Lower lobe of right lung (tissue), 2 donors: ENCODE data around the gene NRXN2. TPM values are rescaled to one million over a fixed set of nuclear protein-coding genes. Genes with fewer than 3 reads are reported as not detected.
A peak's percentile ranks its signal among the peaks of the same experiment; 100 is the strongest.

Source experiments
- ATAC-seq, 2 donors: fragments of 200-7000 bp; cut with Tn5 transposase; one replicate each; pipeline ENCODE4 v1.9.1; 2020 to 2022; ENCODE audit warnings: mild to moderate bottlenecking in 2 of 2, moderate library complexity in 2 of 2
- DNase-seq: peaks from one replicate; pipeline ENCODE4 v3.0.0-alpha.2; 2020
- H3K27ac ChIP-seq: fragments of 200-600 bp; one replicate; pipeline ENCODE4 v1.8.0; 2022
- H3K27me3 ChIP-seq: fragments of 200-600 bp; one replicate; pipeline ENCODE4 v1.8.0; 2022; ENCODE audit warnings: low read depth
- H3K36me3 ChIP-seq: fragments of 200-600 bp; one replicate; pipeline ENCODE4 v1.8.0; 2022; ENCODE audit warnings: mild to moderate bottlenecking
- H3K4me1 ChIP-seq: fragments of 200-600 bp; one replicate; pipeline ENCODE4 v1.8.0; 2022
- H3K4me3 ChIP-seq: fragments of 200-600 bp; one replicate; pipeline ENCODE4 v1.8.0; 2022; ENCODE audit warnings: mild to moderate bottlenecking
- H3K9me3 ChIP-seq: fragments of 200-600 bp; one replicate; pipeline ENCODE4 v1.8.0; 2022
- intact Hi-C: fragments of 100-400 bp; cut with DNase I; formaldehyde crosslinking; loops from one replicate; pipeline ENCODE4 v1.11.0; 2022
- total RNA-seq: library from RNA; stranded (reverse); fragmentation: NEBNext Ultra II Directional; extraction: Animal tissue kit (Norgen Biotek cat#: 25700); gene quantifications from one replicate; pipeline ENCODE4 v1.2.1, GENCODE V29; 2021
- TF ChIP-seq, protein P1 (sequence below): fragments of 200-600 bp; IDR thresholded peaks from one replicate; pipeline ENCODE4 v1.8.0; 2022; ENCODE audit warnings: antibody characterized with exemption, mild to moderate bottlenecking
- donor health status: DM: no; HTN: yes; CAD: no; lungs with severe emphysema.

NRXN2 gene
- total RNA-seq, 1 donor from 2014 or later: 1.7 TPM

DNA sequence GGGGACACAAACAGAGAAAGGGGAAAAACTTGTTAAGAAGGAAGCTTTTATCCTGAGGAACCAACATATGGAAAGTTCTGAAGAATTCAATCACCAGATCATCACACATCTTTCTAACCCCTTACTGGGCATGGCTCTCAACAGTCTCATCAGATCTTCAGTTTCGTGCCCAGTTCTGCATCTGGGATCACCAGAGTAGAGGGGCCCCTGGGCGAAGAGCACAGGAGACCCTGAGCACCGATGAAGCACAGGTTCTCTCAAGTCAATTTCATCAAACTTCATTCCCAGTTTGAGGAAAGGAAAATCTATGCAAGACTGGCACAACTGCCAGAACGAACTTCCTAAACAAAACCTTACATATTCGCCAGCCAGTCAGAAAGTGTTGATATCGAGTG is 45.3 kb upstream of the NRXN2 start:
- Histone ChIP-seq H3K4me3 (no peak overlapping the region), H3K9me3 (no peaks in the 10 kb centered on the region), H3K4me1 (peaks cover 51% of the 10 kb centered on the region), H3K27ac (no peak overlapping the region), H3K27me3 (no peaks in the 10 kb centered on the region), H3K36me3 (peaks cover 100% of the 10 kb centered on the region)
- TF ChIP-seq, protein P1, sequence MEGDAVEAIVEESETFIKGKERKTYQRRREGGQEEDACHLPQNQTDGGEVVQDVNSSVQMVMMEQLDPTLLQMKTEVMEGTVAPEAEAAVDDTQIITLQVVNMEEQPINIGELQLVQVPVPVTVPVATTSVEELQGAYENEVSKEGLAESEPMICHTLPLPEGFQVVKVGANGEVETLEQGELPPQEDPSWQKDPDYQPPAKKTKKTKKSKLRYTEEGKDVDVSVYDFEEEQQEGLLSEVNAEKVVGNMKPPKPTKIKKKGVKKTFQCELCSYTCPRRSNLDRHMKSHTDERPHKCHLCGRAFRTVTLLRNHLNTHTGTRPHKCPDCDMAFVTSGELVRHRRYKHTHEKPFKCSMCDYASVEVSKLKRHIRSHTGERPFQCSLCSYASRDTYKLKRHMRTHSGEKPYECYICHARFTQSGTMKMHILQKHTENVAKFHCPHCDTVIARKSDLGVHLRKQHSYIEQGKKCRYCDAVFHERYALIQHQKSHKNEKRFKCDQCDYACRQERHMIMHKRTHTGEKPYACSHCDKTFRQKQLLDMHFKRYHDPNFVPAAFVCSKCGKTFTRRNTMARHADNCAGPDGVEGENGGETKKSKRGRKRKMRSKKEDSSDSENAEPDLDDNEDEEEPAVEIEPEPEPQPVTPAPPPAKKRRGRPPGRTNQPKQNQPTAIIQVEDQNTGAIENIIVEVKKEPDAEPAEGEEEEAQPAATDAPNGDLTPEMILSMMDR: no peak
- DNase-seq (no peak), ATAC-seq (no peak)
- intact Hi-C loops: no loop called here

DNA sequence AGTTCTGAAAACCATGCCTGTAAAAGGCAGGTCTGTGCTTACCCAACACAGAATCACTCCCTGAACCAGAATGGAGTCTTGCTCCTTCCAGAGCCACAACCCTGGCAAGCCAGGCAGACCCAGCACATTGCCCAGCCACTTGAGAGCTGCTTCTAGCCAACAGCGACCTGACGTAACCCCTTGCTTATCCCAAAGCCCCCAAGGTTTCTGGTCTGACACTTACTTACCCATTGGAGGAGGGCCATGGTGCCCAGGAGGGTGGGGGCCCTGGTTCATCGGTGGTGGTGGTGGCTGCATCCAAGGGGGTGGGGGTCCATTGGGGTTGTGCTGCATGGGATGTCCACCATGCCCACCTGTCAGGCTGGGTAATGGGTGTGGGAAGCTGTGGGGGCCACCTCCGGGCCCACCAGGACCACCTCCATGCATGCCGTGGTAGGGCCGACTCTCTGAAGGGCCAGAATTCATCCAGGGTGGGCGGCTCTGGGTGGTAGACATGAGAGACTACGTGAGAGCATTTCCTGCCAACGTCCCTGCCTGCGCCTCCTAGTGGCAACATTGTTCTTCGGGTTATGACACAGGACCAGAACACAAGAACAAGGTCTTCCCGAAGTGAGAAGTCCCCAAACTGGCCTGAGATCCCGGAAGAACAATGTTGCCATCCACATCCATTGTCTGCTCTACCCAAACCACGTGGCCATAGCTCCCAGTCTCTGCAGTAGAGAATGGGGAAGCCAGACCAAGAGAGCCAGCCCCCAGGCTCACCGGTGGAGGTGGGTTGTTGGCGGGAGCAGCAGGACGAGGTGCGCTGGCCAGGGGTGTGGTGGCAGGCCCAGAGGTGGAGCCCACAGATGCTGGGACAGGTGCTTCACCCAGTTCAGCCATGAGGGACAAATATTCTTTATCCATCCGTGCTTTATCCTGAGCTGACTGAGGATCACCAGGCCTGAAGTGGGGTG is 44.6 kb upstream of the NRXN2 start:
- peak overlapping the region; percentile 26 for H3K27ac ChIP-seq
- H3K9me3 ChIP-seq: no peaks in the 10 kb centered on the region
- DNase-seq (peak; percentile 76), ATAC-seq (peak; percentile 38 to 48)
- peaks cover 100% of the 10 kb centered on the region for H3K36me3 ChIP-seq
- no peak overlapping the region for H3K4me3 ChIP-seq
- intact Hi-C loops: no loop called here
- no peaks in the 10 kb centered on the region for H3K27me3 ChIP-seq
- peaks cover 50% of the 10 kb centered on the region for H3K4me1 ChIP-seq
- TF ChIP-seq, protein P1: peak; percentile 75

DNA sequence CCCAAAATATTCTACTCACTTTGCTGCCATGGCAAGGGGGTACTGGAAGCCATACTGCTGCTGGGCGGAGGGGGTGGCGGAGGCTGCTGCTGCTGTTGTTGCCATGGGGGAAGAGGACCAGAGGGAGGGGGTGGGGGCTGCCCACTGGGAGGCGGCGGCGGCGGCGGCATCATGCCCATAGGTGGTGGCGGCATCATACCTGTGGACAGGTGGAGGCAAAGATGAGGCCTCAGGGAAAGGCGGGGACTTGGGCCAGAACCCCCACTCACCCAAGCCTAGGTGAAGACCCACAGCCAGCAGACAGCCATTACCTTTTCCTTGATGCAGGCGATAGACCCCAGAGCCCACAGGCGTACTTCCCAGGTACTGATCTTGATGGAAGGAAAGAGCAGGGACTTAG is 43.9 kb upstream of the NRXN2 start:
- Histone ChIP-seq H3K4me1 (peaks cover 43% of the 10 kb centered on the region), H3K27ac (peak overlapping the region; percentile 26), H3K36me3 (peaks cover 100% of the 10 kb centered on the region), H3K27me3 (no peaks in the 10 kb centered on the region), H3K9me3 (no peaks in the 10 kb centered on the region), H3K4me3 (no peak overlapping the region)
- ATAC-seq (no peak), DNase-seq (no peak)
- TF ChIP-seq, protein P1: no peak
- intact Hi-C loops: no loop called here

DNA sequence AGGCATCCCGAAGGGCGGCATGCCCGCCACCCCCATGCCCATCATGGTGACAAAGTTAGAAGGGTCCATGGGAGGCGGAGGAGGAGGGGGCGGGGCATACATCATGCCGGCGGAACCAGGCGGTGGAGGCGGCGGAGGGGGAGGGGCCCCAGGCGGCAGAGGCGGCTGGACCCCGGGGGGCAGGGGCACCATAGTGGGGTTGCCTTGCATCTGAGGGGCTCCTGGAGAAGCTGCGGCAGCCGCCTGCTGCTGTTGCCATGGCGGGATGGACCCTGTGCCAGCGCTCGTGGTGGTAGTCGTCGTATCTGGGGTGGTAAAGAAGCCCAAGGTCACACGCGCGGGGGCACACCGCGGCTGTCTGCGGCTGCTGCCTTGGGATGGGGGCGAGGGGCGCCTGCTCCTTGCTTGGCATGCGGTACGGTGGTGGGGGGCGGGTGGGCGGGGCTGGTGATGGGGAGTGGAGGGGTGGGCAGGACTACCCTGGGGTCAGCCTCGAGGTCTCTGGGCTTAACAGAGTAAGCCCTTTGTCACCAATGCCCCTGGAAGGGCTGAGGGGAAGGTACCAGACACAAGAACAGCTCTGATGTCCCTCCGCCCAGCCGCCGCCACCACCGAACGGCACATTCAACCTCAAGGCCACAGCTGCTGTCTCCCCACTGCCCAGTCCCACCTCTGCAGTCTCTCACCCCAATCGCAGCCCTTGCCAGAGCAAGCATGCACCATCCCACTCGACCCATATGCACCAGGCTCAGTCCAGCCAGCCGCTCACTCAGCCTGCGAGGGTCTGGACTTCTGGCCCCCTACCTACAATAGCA is 43.1 kb upstream of the NRXN2 start:
- DNase-seq (no peak), ATAC-seq (peak in 1 of 2 donors; percentile 1)
- H3K36me3 ChIP-seq: peaks cover 92% of the 10 kb centered on the region
- no peaks in the 10 kb centered on the region for H3K27me3 ChIP-seq
- TF ChIP-seq, protein P1: no peak
- peaks cover 35% of the 10 kb centered on the region for H3K4me1 ChIP-seq
- no peak overlapping the region for H3K27ac ChIP-seq
- H3K9me3 ChIP-seq: no peaks in the 10 kb centered on the region
- no peak overlapping the region for H3K4me3 ChIP-seq
- intact Hi-C loops: no loop called here

DNA sequence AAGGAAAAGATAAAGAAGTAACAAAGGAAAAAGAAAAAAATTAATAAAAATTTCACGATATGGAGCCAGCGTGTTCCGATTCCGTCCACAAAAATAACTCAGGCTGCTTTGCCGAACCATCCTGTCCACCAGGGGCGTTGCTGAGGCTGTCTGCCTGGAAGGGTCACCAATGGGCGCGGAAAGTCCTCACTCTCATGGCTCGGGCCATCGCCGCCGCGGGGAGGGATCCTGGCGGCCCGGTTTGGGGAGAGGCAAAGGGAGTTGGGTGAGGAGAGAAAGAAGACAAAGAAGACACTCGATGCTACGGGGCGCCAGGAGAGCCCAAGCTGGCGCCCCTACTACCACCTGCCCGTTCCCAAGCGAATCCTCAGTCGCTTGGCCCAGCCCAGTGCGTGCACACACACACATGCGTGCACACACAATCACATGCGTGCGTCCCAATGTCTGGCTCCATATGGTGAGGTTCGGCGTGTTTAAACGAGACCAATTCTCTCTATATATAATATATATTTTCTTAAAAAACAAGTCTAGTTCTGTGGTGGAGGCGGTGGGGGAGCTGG is 42.4 kb upstream of the NRXN2 start:
- Histone ChIP-seq H3K4me1 (peaks cover 37% of the 10 kb centered on the region), H3K4me3 (no peak overlapping the region), H3K27me3 (no peaks in the 10 kb centered on the region), H3K27ac (no peak overlapping the region), H3K9me3 (no peaks in the 10 kb centered on the region), H3K36me3 (peaks cover 85% of the 10 kb centered on the region)
- TF ChIP-seq, protein P1: no peak
- intact Hi-C loops: no loop called here
- ATAC-seq: no peak
- DNase-seq: no peak
